ENCODE results near the gene H1-8. TPM values are rescaled to one million over a fixed set of nuclear protein-coding genes. Genes with fewer than 3 reads are reported as not detected.

The H1-8 gene
- total and polyA plus RNA-seq, 9 of the 15 experiments (the other 6 are each of a cell fraction or from before 2014, with no cell fraction given), result not detected

- TF ChIP-seq ZBTB33 (CRISPR knock-in tag; IDR thresholded peaks at IDR 0.05) (peak; percentile 93), MAX (CRISPR knock-in tag; IDR thresholded peaks at IDR 0.05) (peak; percentile 52), TAL1 (IDR thresholded peaks at IDR 0.05) (peak; percentile 78), CHD1 (IDR thresholded peaks at IDR 0.05; ENCODE audit: low read length) (no peak), GATA2 (CRISPR knock-in tag; IDR thresholded peaks at IDR 0.05) (peak; percentile 47; the same call in 1 of the 2 replicates), MTA2 (IDR thresholded peaks at IDR 0.05; ENCODE audit: low read depth) (peak; percentile 72), ARID4B (CRISPR knock-in tag; IDR thresholded peaks at IDR 0.05) (no peak), NFIC (IDR thresholded peaks at IDR 0.05) (peak; percentile 89), HDAC1 (IDR thresholded peaks at IDR 0.05) (0 out of 4 replicates have a peak, but pooled peaks of 1 of the 2 experiments have one; percentile 42), TFAP4 (CRISPR knock-in tag; IDR thresholded peaks at IDR 0.05; ENCODE audit: borderline replicate concordance) (peak; percentile 67; the same call in 1 of the 2 replicates), EP300 (IDR thresholded peaks at IDR 0.05; ENCODE audit: low read length) (peak; percentile 31; the same call in 1 of the 2 replicates), ZBTB2 (IDR thresholded peaks at IDR 0.05) (peak; percentile 32; the same call in 1 of the 2 replicates)
Measured at GRCh38 chr3:129585949-129586657, 43.1 kb downstream of the H1-8 start (continued).
